Activated CD8-positive, alpha-beta memory T cell treated with anti-CD3 and anti-CD28 coated beads, Interleukin-2, amount 50 U/mL, for 4 hours (primary cell): Measurements from ENCODE around the gene SGPP1.
"Not testable (repeated sequence)": the region's sequence is repeated elsewhere in the genome, so short reads cannot be mapped to it uniquely, and the experiment has no call there.

Experiments used
- DNase-seq: peaks from one replicate; pipeline ENCODE4 v3.0.0-alpha.2; 2020

The SGPP1 gene, protein sequence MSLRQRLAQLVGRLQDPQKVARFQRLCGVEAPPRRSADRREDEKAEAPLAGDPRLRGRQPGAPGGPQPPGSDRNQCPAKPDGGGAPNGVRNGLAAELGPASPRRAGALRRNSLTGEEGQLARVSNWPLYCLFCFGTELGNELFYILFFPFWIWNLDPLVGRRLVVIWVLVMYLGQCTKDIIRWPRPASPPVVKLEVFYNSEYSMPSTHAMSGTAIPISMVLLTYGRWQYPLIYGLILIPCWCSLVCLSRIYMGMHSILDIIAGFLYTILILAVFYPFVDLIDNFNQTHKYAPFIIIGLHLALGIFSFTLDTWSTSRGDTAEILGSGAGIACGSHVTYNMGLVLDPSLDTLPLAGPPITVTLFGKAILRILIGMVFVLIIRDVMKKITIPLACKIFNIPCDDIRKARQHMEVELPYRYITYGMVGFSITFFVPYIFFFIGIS

DNA sequence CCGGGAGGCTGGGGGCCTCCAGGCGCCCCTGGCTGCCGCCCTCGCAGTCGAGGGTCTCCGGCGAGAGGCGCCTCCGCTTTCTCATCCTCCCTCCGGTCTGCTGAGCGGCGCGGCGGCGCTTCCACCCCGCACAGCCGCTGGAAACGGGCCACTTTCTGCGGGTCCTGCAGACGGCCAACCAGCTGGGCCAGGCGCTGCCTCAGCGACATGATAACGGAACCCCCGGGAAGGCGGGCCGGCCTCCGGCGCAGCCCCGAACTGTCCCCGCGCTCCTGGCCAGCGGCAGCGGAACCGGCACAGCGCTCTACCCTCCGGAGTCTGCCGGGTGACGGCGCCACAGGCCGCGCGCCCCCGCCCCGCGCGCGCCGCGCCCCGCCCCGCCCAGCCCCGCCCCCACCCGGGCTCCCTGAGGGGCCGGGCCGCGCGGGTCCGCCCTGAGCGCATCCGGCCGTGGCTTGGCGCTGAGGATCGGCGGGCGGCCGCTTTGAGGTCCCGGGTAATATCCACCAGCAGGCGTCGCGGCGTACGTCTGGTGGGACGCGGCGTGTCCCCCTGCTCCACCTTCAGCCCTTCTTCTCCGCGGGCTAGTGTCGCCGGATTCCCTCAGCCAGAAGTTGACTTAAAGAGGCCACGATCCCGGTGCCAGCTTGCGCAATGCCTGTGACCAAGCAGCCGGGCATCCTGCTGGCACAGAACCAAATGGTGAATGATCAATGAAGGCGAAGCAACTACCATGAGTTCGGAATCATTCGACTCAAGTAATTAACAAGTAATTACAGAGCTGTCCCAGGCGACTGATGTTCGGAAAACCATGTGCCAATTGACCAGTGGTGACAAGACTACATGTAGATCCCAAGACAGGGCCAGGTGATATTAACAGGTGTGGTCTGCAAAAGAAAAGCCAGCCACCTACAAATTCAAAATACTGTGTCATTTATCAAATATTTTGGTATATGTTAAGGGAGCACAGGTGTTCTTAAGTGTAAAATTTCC lies at the start of gene SGPP1:
Gene SGPP1, minus strand, starts transcription at position 330 of the 993 bp plus-strand sequence. Its CDS starts 121 bp downstream, at position 209.
- DNase-seq: peak; percentile 73

DNA sequence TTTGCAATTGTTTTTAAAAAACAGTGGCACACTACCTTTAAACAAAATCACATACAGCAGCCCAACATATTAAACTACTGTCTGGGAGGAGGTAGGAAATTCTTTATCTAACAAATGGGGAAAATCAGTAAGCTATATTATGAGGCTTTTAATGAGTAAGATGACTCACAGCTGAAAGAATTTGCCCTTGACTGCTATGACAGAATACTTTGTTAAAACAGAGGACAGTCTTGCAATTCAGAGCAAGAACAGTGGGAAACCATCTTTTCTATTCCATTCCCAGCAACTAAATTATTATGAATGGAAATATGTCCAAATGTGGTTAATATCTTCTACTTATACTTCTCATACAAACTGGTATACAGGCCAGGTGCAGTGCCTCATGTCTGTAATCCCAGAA lies 49.2 kb upstream of the SGPP1 start:
- no peak for DNase-seq

DNA sequence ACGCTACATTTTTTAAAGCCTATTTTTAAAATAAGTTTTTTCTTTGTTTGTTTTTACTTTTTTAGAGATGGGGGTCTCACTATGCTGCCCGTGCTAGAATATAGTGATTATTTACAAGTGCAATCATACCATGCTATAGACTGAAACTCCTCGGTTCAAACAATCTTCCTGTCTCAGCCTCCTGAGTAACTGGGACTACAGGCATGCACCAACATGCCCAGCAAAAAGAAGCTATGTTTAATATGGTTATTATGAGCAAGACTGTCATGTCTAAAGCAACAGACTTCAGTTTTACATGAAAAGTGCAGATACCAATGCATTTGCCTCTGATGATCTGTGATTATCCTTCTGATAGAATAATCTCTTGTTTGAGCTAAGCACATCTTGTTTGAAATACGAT lies 45.6 kb upstream of the SGPP1 start:
- no peak for DNase-seq

DNA sequence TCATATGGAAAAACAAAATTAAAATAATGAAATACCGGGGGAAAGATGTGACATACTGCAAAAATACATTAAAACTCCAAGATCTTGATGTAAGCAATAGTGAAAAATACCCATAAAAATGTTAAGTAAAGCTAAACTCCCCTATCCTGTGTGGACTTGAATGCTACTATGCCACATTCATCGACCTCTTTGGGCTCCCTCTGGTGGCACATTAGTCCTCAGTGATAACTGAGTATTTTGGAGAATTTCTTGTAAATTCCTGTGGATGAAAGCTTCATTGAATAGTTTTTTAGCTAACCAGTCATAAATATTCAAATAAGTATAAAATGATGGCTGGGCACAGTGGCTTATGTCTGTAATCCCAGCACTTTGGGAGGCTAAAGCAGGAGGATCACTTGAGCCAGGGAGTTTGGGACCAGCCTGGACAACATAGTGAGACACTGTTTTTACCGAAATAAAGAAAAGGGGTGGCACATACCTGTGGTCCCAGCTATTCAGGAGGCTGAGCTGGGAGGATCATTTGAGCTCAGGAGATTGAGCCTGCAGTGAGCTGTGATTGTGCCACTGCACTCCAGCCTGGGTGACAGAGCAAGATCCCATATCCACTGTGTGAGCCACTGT lies 42.4 kb upstream of the SGPP1 start:
- peak; percentile 39 for DNase-seq

DNA sequence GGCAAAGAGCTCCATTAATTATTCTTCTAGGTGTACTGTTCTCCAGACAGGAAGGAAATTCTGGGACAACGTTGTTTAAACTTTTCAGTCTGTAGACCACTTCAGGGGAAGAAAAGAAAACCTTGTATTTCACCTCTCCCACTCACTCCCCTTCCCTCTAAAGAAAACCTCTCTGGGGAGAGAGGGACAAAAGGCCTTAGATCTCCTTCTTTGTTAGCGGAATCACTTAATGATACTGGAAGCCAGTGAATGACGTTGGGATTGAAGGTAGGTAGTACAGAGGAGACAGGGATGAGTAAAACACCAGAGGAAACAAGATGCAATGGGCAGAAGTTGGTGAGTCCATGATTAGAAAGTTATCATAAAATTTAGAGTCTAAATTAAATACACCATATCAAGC lies 38.7 kb upstream of the SGPP1 start:
- no peak for DNase-seq

DNA sequence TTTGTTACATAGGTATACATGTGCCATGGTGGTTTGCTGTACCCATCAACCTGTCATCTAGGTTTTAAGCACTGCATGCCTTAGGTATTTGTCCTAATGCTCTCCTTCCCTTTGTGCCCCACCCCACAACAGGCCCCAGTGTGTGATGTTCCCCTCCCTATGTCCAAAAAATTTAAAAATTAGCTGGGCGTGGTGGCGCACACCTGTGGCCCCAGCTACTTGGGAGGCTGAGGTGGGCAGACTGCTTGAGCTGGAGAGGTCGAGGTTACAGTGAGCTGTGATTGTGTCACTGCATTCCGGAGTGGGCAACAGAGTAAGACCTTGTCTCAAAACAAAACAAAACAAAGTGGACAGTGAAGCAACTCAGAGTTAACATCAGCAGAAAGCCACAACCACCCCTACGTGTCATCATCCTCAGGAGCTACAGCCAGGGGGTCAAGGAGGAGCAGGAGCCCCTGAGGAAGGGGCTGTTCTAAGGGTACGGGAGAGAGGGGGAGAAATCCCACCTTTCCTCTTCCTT lies 36.8 kb upstream of the SGPP1 start:
- DNase-seq: no peak

DNA sequence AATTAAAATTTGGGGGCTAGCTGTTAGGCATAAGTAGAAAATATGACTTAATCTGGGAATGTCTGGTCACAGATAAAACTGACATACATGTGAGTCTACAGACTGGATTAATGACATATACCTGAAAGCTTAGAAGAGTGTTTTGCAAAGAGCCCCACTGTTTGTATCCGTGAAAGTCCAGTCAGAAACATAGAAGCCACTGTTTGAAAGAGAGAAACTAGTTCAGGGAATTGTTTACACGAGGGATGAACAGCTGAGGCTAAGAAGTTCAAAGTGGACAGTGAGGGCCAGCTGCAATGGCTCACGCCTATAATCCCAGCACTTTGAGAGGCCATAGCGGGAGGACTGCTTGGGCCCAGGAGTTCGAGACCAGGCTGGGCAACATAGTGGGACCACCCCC lies 36.2 kb upstream of the SGPP1 start:
- DNase-seq: no peak

DNA sequence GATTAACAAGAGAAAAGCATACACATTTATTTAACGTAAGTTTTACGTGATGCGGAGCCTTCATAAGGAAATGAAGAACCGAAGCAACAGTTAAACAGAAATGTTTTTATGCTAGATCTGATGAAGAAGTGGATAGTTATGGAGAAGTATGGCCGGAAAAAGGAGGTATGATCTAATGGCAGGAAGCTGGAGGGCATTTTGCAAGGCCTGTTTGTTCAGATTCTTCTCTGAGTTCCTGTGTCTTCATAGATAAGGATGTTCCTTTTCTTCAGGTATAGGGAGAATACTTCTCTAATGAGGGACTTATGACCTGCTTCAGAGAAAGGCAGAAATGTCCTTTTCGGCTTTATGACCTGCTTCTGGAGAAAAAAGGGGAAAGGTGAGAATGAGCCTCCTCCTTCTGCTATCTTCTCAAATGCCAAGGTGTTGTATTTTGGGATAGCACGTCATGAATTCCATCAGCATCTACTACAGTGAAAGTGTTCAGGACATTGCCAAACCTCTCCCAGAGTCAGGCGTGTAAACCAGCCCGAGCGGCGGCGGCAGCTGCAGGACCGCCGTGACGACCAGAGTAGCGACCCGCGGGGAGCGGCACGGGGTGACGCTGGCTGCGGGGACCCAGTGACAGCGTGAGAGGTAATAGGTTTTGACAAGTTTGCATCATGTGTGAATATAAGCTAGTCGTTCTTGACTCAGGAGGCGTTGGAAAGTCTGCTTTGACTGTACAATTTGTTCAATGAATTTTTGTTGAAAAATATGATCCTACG lies 33.7 kb upstream of the SGPP1 start:
- DNase-seq: no peak

DNA sequence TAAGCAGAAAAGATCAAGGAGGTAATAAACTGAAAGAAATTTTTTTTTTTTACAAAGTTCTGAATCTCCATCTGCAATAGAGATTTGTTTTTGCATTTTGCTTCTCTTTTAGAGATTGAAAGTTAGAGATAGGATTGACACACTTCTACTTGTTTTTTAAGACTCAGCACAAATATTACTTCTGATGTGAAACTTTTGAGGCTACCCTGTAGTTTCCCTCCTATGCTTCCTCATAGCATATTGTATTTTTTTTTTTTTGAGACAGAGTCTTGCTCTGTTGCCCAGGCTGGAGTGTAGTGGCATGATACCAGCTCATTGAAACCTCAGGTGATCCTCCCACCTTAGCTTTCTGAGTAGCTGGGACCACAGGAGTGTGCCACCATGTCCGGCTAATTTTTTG lies 32.1 kb upstream of the SGPP1 start:
- no peak for DNase-seq

DNA sequence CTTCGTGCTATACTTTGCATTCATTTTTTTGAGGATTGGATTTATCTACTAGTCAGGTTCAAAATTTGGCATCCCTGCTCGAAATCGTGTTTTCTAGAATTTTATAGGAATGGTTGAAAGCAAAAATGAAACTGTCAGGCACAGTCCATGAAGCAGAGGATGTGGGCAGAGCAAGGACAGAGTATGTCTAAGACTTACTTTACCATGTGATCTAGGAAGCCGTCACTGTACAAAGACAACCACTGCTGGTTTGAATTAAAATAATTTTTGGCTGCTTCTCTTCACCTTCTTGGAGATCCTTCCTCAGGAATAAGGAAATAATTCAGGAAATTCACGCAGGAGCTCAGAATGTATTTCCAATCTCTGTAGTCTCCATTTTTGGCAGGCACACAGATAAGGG lies 31.6 kb upstream of the SGPP1 start:
- DNase-seq: no peak

DNA sequence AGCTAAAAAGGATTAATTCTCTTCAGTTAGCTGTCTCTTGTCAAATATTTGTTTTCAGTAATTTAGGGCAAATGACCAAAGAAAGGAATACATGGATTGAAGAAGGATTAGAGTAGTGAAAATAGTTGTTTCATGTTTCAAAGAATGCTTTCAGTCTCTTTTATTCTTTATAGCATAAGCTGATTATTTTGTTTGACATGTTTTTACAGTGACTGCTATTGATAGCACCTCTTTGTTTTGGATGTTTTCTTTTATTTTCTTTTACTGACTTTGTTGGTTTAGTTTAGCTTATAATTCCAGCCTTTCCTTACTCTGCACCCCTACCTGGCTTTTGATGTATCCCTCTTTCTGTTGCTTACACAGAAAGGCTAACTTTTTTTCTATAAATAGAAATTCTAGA lies 29.3 kb upstream of the SGPP1 start:
- no peak for DNase-seq

DNA sequence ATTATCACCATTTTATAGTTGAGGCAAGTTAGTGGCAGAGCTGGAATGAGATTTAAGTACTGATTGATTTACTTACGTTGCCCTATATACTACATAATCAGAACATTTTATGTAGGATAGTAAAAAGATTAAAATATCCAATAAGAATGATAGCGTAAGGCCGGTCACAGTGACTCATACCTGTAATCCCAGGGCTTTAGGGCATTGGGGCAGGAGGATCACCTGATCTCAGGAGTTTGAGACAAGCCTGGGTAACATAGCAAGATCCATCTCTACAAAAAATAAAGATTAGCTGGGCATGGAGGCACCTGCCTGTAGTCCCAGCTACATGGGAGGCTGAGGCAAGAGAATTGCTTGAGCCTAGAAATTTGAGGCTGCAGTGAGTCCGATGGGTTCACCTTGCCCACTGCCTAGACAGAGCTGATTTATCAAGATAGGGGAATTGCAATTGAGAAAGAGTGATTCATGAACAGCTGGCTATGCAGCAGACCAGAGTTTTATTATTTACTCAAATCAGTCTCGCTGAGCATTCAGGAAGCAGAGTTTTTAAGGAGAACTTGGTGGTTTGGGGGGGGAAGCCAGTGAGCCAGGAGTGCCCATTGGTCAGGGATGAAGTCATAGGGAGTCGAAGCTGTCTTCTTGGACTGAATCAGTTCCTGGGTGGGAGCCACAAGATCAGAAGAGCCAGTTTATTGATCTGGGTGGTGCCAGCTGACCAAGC lies 24.7 kb upstream of the SGPP1 start:
- DNase-seq: no peak

DNA sequence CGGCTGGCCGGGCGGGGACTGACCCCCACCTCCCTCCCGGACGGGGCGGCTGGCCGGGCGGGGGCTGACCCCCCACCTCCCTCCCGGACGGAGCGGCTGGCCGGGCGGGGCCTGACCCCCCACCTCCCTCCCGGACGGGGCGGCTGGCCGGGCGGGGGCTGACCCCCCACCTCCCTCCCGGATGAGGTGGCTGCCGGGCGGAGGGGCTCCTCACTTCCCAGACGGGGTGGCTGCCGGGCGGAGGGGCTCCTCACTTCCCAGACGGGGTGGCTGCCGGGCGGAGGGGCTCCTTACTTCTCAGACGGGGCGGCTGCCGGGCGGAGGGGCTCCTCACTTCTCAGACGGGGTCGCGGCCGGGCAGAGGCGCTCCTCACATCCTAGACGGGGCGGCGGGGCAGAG lies 23.2 kb upstream of the SGPP1 start:
- not testable (repeated sequence) for DNase-seq

DNA sequence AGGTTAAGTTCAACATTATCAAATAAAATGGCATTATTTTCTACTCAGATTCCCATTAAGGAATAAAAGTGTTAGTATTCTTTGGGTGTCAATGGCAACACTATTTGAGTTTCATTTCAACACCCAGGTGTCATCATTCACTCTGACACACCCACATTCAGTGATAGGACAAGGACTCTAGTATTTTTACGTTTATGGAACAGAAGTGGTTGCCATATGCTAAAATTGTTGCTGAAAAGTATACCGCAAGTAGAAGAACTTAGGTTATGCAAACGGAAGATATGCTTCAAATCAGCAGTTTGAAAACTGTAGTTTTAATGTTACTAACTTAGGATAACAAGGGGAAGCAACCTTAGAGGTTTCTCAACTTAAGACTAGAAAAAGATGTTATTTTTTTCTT lies 20.0 kb upstream of the SGPP1 start:
- no peak for DNase-seq

DNA sequence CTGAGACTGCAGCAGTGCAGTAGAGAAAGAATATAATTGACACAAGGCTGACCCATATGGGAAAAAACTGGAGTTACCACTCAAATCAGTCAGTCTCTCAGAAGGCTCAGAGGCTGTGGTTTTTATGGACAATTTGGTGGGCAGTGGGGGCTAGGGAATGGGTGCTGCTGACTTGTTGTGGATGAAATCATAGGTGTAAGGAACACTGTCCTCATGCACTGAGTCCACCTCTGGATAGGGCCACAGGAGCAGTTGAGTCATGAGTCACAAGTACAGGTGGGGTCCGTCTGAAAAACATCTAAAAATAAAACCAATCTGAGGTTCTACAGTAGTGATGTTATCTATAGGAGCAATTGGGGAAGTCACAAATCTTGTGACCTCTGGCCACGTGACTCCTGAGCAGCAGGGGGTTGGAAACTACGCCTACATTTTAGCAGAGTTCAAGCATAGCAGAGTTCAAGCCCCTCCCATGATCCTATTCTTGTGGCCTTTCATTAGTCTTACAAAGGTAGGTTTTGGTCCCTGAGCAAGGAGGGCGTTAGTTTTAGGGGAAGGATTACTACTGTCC lies 18.1 kb upstream of the SGPP1 start:
- no peak for DNase-seq

DNA sequence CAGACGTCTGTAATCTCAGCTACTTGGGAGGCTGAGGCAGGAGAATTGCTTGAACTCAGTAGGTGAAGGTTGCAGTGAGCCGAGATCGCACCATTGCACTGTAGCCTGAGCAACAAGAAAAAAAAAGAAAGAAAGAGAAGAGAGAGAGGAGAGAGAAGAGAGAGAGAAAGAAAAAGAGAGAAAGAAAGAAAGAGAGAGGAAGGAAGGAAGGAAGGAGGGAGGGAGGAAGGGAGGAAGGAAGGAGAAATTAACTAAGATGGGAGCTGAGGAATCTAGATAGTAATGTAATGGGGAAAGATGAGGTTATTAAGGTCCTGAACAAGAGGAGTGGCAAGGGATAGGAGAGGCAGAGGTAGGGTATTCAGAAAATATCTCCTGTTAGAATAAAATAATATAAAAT lies 17.4 kb upstream of the SGPP1 start:
- DNase-seq: no peak

DNA sequence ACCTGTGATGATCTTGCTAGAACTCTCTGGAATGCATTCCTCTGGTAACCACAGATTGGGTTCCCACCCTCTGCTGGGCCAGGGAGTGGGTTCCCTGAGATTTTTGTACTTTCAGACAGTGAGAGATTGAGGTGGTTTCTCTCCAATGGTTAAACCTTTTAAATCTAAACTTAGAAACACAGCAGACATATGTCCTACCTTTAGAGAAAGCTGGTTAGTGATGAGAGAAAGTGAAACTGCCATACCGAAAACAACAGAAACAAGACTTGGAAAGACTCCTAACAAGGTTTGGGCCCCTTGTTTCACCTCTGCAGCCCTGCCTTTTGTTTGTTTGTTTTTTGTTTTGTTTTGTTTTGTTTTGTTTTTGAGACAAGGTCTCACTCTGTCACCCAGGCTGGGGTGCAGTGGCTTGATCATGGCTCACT lies 9.7 kb upstream of the SGPP1 start:
- no peak for DNase-seq

DNA sequence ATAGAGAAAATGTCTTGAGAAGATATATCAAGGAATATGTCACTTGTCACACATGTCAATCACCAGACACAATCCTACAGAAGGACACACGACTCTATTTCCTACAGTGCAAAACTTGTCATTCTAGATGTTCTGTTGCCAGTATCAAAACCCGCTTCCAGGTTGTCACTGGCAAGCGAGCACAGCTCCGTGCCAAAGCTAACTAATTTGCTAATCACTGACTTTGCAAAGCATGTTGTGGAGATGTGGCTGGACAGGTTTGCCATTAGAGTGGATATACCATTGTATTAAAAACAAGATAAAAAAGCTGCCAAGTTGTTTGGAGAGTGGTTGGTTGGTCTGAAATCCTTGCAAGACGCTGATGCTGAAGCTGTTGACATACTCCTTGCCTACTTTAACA lies 7.9 kb upstream of the SGPP1 start:
- no peak for DNase-seq

DNA sequence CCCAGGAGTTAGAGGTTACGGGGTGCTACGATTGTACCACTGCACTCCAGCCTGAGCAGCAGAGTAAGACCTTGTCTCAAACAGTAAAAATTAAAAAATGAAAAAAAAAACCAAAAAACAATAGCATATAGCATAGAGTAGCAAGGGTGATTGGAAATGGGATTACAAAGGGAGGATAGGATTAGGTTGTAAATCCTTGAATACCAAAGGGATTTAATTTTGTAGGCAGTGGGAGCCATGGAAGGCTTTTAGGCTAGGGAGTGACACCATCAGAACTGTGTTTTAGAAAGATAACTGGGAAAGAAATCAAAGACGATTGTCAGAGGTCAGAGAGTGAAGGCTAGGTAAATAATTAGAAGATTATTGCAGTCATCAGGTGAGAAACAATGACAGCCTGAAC lies 2.8 kb upstream of the SGPP1 start:
- no peak for DNase-seq

DNA sequence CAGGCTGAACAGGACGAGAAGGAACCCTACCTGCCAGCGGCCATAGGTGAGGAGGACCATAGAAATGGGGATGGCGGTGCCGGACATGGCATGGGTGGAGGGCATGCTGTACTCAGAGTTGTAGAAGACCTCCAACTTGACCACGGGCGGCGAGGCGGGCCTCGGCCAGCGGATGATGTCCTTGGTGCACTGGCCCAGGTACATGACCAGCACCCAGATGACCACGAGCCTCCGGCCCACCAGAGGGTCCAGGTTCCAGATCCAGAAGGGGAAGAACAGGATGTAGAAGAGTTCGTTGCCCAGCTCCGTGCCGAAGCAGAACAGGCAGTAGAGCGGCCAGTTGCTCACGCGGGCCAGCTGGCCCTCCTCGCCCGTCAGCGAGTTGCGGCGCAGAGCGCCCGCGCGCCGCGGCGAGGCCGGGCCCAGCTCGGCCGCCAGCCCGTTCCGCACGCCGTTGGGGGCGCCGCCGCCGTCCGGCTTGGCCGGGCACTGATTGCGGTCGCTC lies 582 bp downstream of the SGPP1 start:
- DNase-seq: no peak

DNA sequence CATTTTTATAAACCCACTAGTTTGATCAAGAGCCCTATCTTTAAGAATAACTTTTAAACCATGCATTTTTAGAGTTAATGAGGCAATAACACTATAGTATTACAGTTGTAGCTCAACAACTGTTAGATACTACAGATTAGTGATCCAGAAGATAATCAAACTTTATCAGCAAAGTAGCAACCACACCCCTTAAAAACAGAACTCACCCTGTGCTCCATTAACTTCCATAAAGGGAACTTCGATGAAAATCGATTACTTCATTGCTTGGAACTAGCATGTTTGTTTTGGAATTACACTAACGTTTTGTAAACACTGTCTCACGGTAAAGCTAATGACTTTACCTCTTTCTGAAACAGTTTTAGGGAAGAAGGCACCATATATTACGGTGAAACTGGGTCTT lies 1.4 kb downstream of the SGPP1 start:
- no peak for DNase-seq
